OCI-LY3 (cell line): ENCODE results near the gene TIMP3.

Source experiments
- EZH2phosphoT487 ChIP-seq: fragments of 200-600 bp; shearing (Covaris generic); IDR thresholded peaks from 2 replicates; pipeline ENCODE4 v1.6.1; 2018; ENCODE audit warnings: antibody characterized with exemption, mixed run types, low read depth
- TF ChIP-seq, protein P1 (sequence below): fragments of 200-600, 300-600 bp; sonication (generic); IDR thresholded peaks from 2 replicates; pipeline ENCODE4 v1.5.1; 2014; ENCODE audit warnings: antibody characterized with exemption, low read length, low read depth

- TF ChIP-seq, protein P1, sequence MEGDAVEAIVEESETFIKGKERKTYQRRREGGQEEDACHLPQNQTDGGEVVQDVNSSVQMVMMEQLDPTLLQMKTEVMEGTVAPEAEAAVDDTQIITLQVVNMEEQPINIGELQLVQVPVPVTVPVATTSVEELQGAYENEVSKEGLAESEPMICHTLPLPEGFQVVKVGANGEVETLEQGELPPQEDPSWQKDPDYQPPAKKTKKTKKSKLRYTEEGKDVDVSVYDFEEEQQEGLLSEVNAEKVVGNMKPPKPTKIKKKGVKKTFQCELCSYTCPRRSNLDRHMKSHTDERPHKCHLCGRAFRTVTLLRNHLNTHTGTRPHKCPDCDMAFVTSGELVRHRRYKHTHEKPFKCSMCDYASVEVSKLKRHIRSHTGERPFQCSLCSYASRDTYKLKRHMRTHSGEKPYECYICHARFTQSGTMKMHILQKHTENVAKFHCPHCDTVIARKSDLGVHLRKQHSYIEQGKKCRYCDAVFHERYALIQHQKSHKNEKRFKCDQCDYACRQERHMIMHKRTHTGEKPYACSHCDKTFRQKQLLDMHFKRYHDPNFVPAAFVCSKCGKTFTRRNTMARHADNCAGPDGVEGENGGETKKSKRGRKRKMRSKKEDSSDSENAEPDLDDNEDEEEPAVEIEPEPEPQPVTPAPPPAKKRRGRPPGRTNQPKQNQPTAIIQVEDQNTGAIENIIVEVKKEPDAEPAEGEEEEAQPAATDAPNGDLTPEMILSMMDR, result no peak
- TF ChIP-seq EZH2phosphoT487, result no peak
Observed at GRCh38 chr22:32826537-32826936, 25.0 kb downstream of the TIMP3 start.
